Measurements from ENCODE around the gene DNAH14. TPM values are rescaled to one million over a fixed set of nuclear protein-coding genes. Genes with fewer than 3 reads are reported as not detected.
"Not testable (repeated sequence)": the region's sequence is repeated elsewhere in the genome, so short reads cannot be mapped to it uniquely, and the experiment has no call there.

Gene DNAH14
- total and polyA plus RNA-seq, 2 of the 4 experiments (the other 2 are of a cell fraction): 2.7 to 3.6 TPM

DNA sequence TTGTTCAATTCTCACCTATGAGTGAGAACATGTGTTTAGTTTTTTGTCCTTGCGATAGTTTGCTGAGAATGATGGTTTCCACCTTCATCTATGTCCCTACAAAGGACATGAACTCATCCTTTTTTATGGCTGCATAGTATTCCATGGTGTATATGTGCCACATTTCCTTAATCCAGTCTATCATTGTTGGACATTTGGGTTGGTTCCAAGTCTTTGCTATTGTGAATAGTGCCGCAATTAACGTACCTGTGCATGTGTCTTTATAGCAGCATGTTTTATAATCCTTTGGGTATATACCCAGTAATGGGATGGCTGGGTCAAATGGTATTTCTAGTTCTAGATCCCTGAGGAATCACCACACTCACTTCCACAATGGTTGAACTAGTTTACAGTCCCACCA, 11.3 kb downstream of the DNAH14 start:
- H3K9me1 ChIP-seq (ENCODE audit: insufficient read depth, low read length); H2AK5ac ChIP-seq (ENCODE audit: low read depth, low read length); H3K56ac ChIP-seq (ENCODE audit: extremely low read depth, insufficient read depth, low read length); intact Hi-C loops (cut with micrococcal nuclease); H3K14ac ChIP-seq (replicated peaks; ENCODE audit: low read depth, low read length); H3K27me3 ChIP-seq (ENCODE audit: control insufficient read depth, insufficient read depth, low read length); H3K4me1 ChIP-seq (ENCODE audit: control insufficient read depth, insufficient read depth, low read length); H3K23ac ChIP-seq (ENCODE audit: low read depth, low read length); POLR2A ChIA-PET (ENCODE audit: unreplicated experiment); H2BK5ac ChIP-seq (ENCODE audit: low read depth, low read length, poor library complexity, severe bottlenecking); H4K20me1 ChIP-seq (ENCODE audit: insufficient read depth, low read length); dilution Hi-C loops (cut with HindIII; ENCODE audit: low sequenced_read_pairs, unreplicated experiment); H4K5ac ChIP-seq (ENCODE audit: low read depth, low read length); H4K91ac ChIP-seq (ENCODE audit: insufficient read depth, low read depth, low read length); H2BK20ac ChIP-seq (ENCODE audit: low read depth, low read length); H3K36me3 ChIP-seq (ENCODE audit: control insufficient read depth, insufficient read depth, low read length); H3K9me3 ChIP-seq (ENCODE audit: control insufficient read depth, insufficient read depth, low read length); BruUV-seq (replicated peaks); H3K4ac ChIP-seq (ENCODE audit: low read depth, low read length); in situ Hi-C loops (cut with MboI; ENCODE audit: low sequenced_read_pairs); H3K4me2 ChIP-seq (ENCODE audit: low read depth, low read length); H4K8ac ChIP-seq (ENCODE audit: low read depth in 2 of 2, low read length in 2 of 2); H2AFZ ChIP-seq (replicated peaks; ENCODE audit: low read length, poor library complexity); CTCF ChIA-PET; H2BK15ac ChIP-seq (ENCODE audit: low read depth, low read length); H3K4me3 ChIP-seq (ENCODE audit: insufficient read depth, low read depth, low read length); DNase-seq; ATAC-seq (ENCODE audit: low read depth); H3K9ac ChIP-seq (ENCODE audit: low read depth, low read length); H3K79me1 ChIP-seq (ENCODE audit: low read depth in 1 of 2, low read length in 2 of 2); H3K18ac ChIP-seq (ENCODE audit: low read depth, low read length); H2AK9ac ChIP-seq (replicated peaks; ENCODE audit: low read depth, low read length, poor library complexity); H3K27ac ChIP-seq (ENCODE audit: insufficient read depth, low read length); H2BK120ac ChIP-seq (ENCODE audit: low read depth, low read length): not testable (repeated sequence)
- no CpG with 5 or more reads among the region's 3 CpGs for WGBS, 2 experiments (ENCODE audit: extremely low coverage in 2 of 2, insufficient read length in 1 of 2)

DNA sequence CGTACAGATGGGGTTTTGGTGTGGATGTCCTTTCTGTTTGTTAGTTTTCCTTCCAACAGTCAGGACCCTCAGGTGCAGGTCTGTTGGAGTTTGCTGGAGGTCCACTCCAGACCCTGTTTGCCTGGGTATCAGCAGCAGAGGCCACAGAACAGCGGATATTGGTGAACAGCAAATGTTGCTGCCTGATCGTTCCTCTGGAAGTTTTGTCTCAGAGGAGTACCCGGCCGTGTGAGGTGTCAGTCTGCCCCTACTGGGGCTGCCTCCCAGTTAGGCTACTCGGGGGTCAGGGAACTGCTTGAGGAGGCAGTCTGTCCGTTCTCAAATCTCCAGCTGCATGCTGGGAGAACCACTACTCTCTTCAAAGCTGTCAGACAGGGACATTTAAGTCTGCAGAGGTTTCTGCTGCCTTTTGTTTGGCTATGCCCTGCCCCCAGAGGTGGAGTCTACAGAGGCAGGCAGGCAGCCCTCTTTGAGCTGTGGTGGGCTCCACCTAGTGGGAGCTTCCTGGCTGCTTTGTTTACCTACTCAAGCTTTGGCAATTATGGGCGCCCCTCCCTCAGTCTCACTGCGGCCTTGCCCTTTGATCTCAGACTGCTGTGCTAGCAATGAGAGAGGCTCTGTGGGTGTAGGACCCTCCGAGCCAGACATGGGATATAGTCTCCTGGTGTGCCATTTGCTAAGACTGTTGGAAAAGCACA, 16.3 kb downstream of the DNAH14 start:
- in situ Hi-C loops (cut with MboI; ENCODE audit: low sequenced_read_pairs); H3K56ac ChIP-seq (ENCODE audit: extremely low read depth, insufficient read depth, low read length); H2BK5ac ChIP-seq (ENCODE audit: low read depth, low read length, poor library complexity, severe bottlenecking); H3K9ac ChIP-seq (ENCODE audit: low read depth, low read length); intact Hi-C loops (cut with micrococcal nuclease); H4K8ac ChIP-seq (ENCODE audit: low read depth in 2 of 2, low read length in 2 of 2); H3K9me3 ChIP-seq (ENCODE audit: control insufficient read depth, insufficient read depth, low read length); H3K79me1 ChIP-seq (ENCODE audit: low read depth in 1 of 2, low read length in 2 of 2); H2AK9ac ChIP-seq (replicated peaks; ENCODE audit: low read depth, low read length, poor library complexity); H2AFZ ChIP-seq (replicated peaks; ENCODE audit: low read length, poor library complexity); H4K91ac ChIP-seq (ENCODE audit: insufficient read depth, low read depth, low read length); H3K4me1 ChIP-seq (ENCODE audit: control insufficient read depth, insufficient read depth, low read length); BruUV-seq (replicated peaks); H4K20me1 ChIP-seq (ENCODE audit: insufficient read depth, low read length); H3K4me2 ChIP-seq (ENCODE audit: low read depth, low read length); H3K27me3 ChIP-seq (ENCODE audit: control insufficient read depth, insufficient read depth, low read length); H3K14ac ChIP-seq (replicated peaks; ENCODE audit: low read depth, low read length); H3K18ac ChIP-seq (ENCODE audit: low read depth, low read length); H2BK120ac ChIP-seq (ENCODE audit: low read depth, low read length); POLR2A ChIA-PET (ENCODE audit: unreplicated experiment); H3K9me1 ChIP-seq (ENCODE audit: insufficient read depth, low read length); H4K5ac ChIP-seq (ENCODE audit: low read depth, low read length); H3K36me3 ChIP-seq (ENCODE audit: control insufficient read depth, insufficient read depth, low read length); CTCF ChIA-PET; DNase-seq; H2BK20ac ChIP-seq (ENCODE audit: low read depth, low read length); H3K4me3 ChIP-seq (ENCODE audit: insufficient read depth, low read depth, low read length); dilution Hi-C loops (cut with HindIII; ENCODE audit: low sequenced_read_pairs, unreplicated experiment); H3K4ac ChIP-seq (ENCODE audit: low read depth, low read length); H2AK5ac ChIP-seq (ENCODE audit: low read depth, low read length); H3K27ac ChIP-seq (ENCODE audit: insufficient read depth, low read length); H3K23ac ChIP-seq (ENCODE audit: low read depth, low read length); H2BK15ac ChIP-seq (ENCODE audit: low read depth, low read length); ATAC-seq (ENCODE audit: low read depth): not testable (repeated sequence)
- WGBS, 2 experiments (ENCODE audit: extremely low coverage in 2 of 2, insufficient read length in 1 of 2): 92% methylated on average over 2 of the region's 10 CpGs; no CpG with 5 or more reads in 1 of the 2 experiments

Data from IMR-90 (cell line).